Activated CD8-positive, alpha-beta T cell treated with anti-CD3 and anti-CD28 coated beads for 36 hours (primary cell): ENCODE data around the gene PTDSS2. TPM values are rescaled to one million over a fixed set of nuclear protein-coding genes. Genes with fewer than 3 reads are reported as not detected.

Experiments
- ATAC-seq: fragments of 200-7000 bp; cut with Tn5 transposase; one replicate; pipeline ENCODE4 v1.10.0; 2021; ENCODE audit warnings: mild to moderate bottlenecking, moderate library complexity
- CTCF ChIA-PET: fragments of 350-600 bp; sonication (Branson Sonifier 250); formaldehyde crosslinking; loops from one replicate; lab custom pipeline; 2021; ENCODE audit warnings: antibody characterized with exemption; lab: Charles Lee
- POLR2A ChIA-PET: fragments of 350-600 bp; sonication (Branson Sonifier 250); formaldehyde crosslinking; loops from one replicate; lab custom pipeline; 2021; ENCODE audit warnings: antibody characterized with exemption; lab: Charles Lee
- DNase-seq: peaks from one replicate; pipeline ENCODE4 v3.0.0-alpha.2; 2020
- H3K27ac Mint-ChIP-seq: one replicate; pipeline ENCODE4 v1.8.0; 2021; ENCODE audit warnings: mild to moderate bottlenecking, mixed read lengths
- H3K27me3 Mint-ChIP-seq: one replicate; pipeline ENCODE4 v1.8.0; 2021; ENCODE audit warnings: mixed read lengths
- H3K36me3 Mint-ChIP-seq: one replicate; pipeline ENCODE4 v1.8.0; 2021; ENCODE audit warnings: low read depth, mixed read lengths
- H3K4me1 Mint-ChIP-seq: one replicate; pipeline ENCODE4 v1.8.0; 2021; ENCODE audit warnings: low read depth, mixed read lengths
- H3K4me3 Mint-ChIP-seq: one replicate; pipeline ENCODE4 v1.8.0; 2021; ENCODE audit warnings: mild to moderate bottlenecking, moderate library complexity, mixed read lengths
- H3K9me3 Mint-ChIP-seq: one replicate; pipeline ENCODE4 v1.8.0; 2021; ENCODE audit warnings: mixed read lengths
- CTCF ChIP-seq: fragments of 200-600 bp; IDR thresholded peaks from one replicate; pipeline ENCODE4 v1.8.0; 2022; ENCODE audit warnings: antibody characterized with exemption, mild to moderate bottlenecking
- intact Hi-C: fragments of 100-400 bp; cut with micrococcal nuclease; formaldehyde crosslinking; loops from one replicate; pipeline ENCODE4 v1.10.0; 2022
- total RNA-seq, 2 experiments: library from RNA; stranded (reverse); gene quantifications; one replicate each; pipeline ENCODE4 v1.2.3, GENCODE V29; 2021

PTDSS2 gene
- total RNA-seq, 2 experiments from 2014 or later: 17.4 to 18.0 TPM

GRCh38 chr11:502288-503178 is 52.5 kb downstream of the PTDSS2 start:
- H3K36me3 Mint-ChIP-seq: peaks cover 25% of the 10 kb centered on the region
- peaks cover 26% of the 10 kb centered on the region for H3K4me1 Mint-ChIP-seq
- no peak overlapping the region for H3K4me3 Mint-ChIP-seq
- ChIA-PET CTCF (interaction anchor here (1.7 kb wide), 1 partner anchor 16 kb away, joined by 6 read pairs; no protein-coding TSS in a partner anchor), POLR2A (interaction anchor here (0.6 to 1.2 kb wide), 2 partner anchors 55 to 88 kb away, joined by 3 read pairs; partner anchors contain the start of gene SIGIRR)
- intact Hi-C loops: no loop called here
- DNase-seq: no peak
- no peaks in the 10 kb centered on the region for H3K9me3 Mint-ChIP-seq
- no peak for ATAC-seq
- no peak for TF ChIP-seq CTCF
- H3K27me3 Mint-ChIP-seq: no peaks in the 10 kb centered on the region
- peak overlapping the region; percentile 25 for H3K27ac Mint-ChIP-seq

GRCh38 chr11:503179-503981 is 53.3 kb downstream of the PTDSS2 start:
- H3K4me1 Mint-ChIP-seq: peaks cover 26% of the 10 kb centered on the region
- ChIA-PET CTCF (interaction anchor here (1.7 kb wide), 1 partner anchor 15 kb away, joined by 6 read pairs; no protein-coding TSS in a partner anchor), POLR2A (interaction anchor here (0.6 to 2.5 kb wide), 3 partner anchors 10 to 89 kb away, joined by 3 to 7 read pairs (median 3); partner anchors contain the start of gene SIGIRR)
- H3K27ac Mint-ChIP-seq: peak overlapping the region; percentile 63
- ATAC-seq (no peak), DNase-seq (peak; percentile 54)
- TF ChIP-seq CTCF: no peak
- no peaks in the 10 kb centered on the region for H3K27me3 Mint-ChIP-seq
- peaks cover 24% of the 10 kb centered on the region for H3K36me3 Mint-ChIP-seq
- intact Hi-C loops: no loop called here
- H3K4me3 Mint-ChIP-seq: peak overlapping the region; percentile 94
- H3K9me3 Mint-ChIP-seq: no peaks in the 10 kb centered on the region

GRCh38 chr11:504053-504993 is 54.2 kb downstream of the PTDSS2 start:
- TF ChIP-seq CTCF: no peak
- H3K4me3 Mint-ChIP-seq: peak overlapping the region; percentile 94
- no peaks in the 10 kb centered on the region for H3K9me3 Mint-ChIP-seq
- H3K27me3 Mint-ChIP-seq: no peaks in the 10 kb centered on the region
- ATAC-seq (no peak), DNase-seq (peak; percentile 32)
- intact Hi-C loops: no loop called here
- H3K27ac Mint-ChIP-seq: peak overlapping the region; percentile 30
- CTCF ChIA-PET: interaction anchor here (0.7 to 6.6 kb wide), 5 partner anchors 15 to 135 kb away, joined by 3 to 51 read pairs (median 4); partner anchors contain the start of gene B4GALNT4
- H3K36me3 Mint-ChIP-seq: peaks cover 23% of the 10 kb centered on the region
- peaks cover 26% of the 10 kb centered on the region for H3K4me1 Mint-ChIP-seq
- POLR2A ChIA-PET: interaction anchor here (1.0 to 3.5 kb wide), 3 partner anchors 11 to 55 kb away, joined by 3 to 22 read pairs (median 7); partner anchors contain the start of gene PTDSS2

- Mint-ChIP-seq H3K36me3 (peaks cover 25% of the 10 kb centered on the region), H3K27ac (peak overlapping the region; percentile 30), H3K4me3 (peak overlapping the region; percentile 94), H3K4me1 (peaks cover 26% of the 10 kb centered on the region), H3K9me3 (no peaks in the 10 kb centered on the region), H3K27me3 (no peaks in the 10 kb centered on the region)
- ATAC-seq (no peak), DNase-seq (no peak)
- intact Hi-C loops: no loop called here
- POLR2A ChIA-PET: interaction anchor here (1.0 to 3.5 kb wide), 4 partner anchors 11 to 56 kb away, joined by 3 to 22 read pairs (median 6); partner anchors contain the start of gene PTDSS2
- CTCF ChIA-PET: interaction anchor here (0.7 to 6.6 kb wide), 5 partner anchors 14 to 136 kb away, joined by 3 to 51 read pairs (median 4); partner anchors contain the start of gene B4GALNT4
- TF ChIP-seq CTCF: no peak
Observed at GRCh38 chr11:504994-505344, 54.9 kb downstream of the PTDSS2 start.
